GM23248 (cell line): Measurements from ENCODE around the gene UFD1.

Experiments
- EZH2 ChIP-seq: fragments of 200-600 bp; sonication (generic); IDR thresholded peaks from 2 replicates; pipeline ENCODE4 v1.6.1; 2018; ENCODE audit warnings: antibody characterized with exemption, mild to moderate bottlenecking; ENCODE audit not compliant: insufficient read depth, poor library complexity, severe bottlenecking
- EZH2phosphoT487 ChIP-seq: fragments of 200-600 bp; sonication (generic); IDR thresholded peaks from 2 replicates; pipeline ENCODE4 v1.6.1; 2018; ENCODE audit warnings: antibody characterized with exemption, moderate library complexity, mild to moderate bottlenecking, low read depth; ENCODE audit not compliant: insufficient read depth

DNA sequence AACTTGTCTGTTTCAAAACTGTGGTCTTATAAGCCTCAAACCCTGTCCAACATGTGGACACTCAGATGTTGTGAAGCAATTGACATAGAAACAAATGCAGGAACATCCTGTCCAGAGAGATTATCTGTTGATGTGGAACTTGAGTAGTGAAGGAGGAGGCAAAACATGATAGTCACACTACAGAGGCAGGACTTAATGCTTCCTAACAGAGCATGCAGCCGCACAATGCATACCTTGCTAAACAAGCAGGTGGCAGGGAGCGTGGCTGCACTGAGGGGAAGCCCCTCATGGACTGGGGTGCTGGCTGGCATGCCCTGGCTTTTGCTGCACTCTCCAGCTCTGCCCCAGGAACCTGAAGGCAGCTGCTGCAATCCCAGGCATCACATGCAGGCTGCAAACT lies 36.8 kb downstream of the UFD1 start:
- TF ChIP-seq EZH2phosphoT487 (no peak), EZH2 (no peak)
